Caco-2 (cell line): ENCODE data around the gene CDRT4. TPM values are rescaled to one million over a fixed set of nuclear protein-coding genes. Genes with fewer than 3 reads are reported as not detected.

ENCODE experiments used
- BruUV-seq: library from RNA; stranded (reverse); fragments of 400-500 nt; replicated peaks from 2 replicates; lab custom pipeline; 2021; lab: Mats Ljungman, UMichigan
- CTCF ChIA-PET: fragments of 300-600 bp; sonication (Branson Sonifier 250); formaldehyde crosslinking; loops from one replicate; lab custom pipeline; 2022; ENCODE audit warnings: antibody characterized with exemption; lab: Charles Lee
- POLR2A ChIA-PET: fragments of 300-600 bp; sonication (Branson Sonifier 250); formaldehyde crosslinking; loops from one replicate; lab custom pipeline; 2022; ENCODE audit warnings: antibody characterized with exemption; lab: Charles Lee
- DNase-seq, 2 experiments: peaks; one replicate each; pipeline versions ENCODE4 v3.0.0 to v3.0.0-alpha.2; 2020 to 2022
- H3K27me3 ChIP-seq: replicated peaks from 2 replicates; pipeline ENCODE4 v1.6.0; 2011; ENCODE audit warnings: low read length; ENCODE audit not compliant: control insufficient read depth, insufficient read depth
- H3K36me3 ChIP-seq: 2 replicates; pipeline ENCODE4 v1.5.1; 2011; ENCODE audit warnings: low read length; ENCODE audit not compliant: control insufficient read depth, insufficient read depth
- H3K4me1 ChIP-seq: fragments of 250-450 bp; sonication (Bioruptor Pico); 2 replicates; pipeline ENCODE4 v1.5.1; 2020; ENCODE audit warnings: mild to moderate bottlenecking
- H3K4me3 ChIP-seq: 2 replicates; pipeline ENCODE4 v1.5.1; 2011; ENCODE audit warnings: low read depth, mild to moderate bottlenecking, control low read depth, low read length
- H3K9me3 ChIP-seq: fragments of 250-450 bp; sonication (Bioruptor Pico); 2 replicates; pipeline ENCODE4 v1.5.1; 2020; ENCODE audit warnings: mild to moderate bottlenecking, moderate library complexity
- H3K27ac Mint-ChIP-seq: one replicate; pipeline ENCODE4 v1.8.0; 2022; ENCODE audit warnings: mixed read lengths; ENCODE audit not compliant: unreplicated experiment
- H3K27me3 Mint-ChIP-seq: one replicate; pipeline ENCODE4 v1.8.0; 2022; ENCODE audit warnings: mixed read lengths; ENCODE audit not compliant: insufficient read depth, unreplicated experiment
- H3K36me3 Mint-ChIP-seq: one replicate; pipeline ENCODE4 v1.8.0; 2022; ENCODE audit warnings: mild to moderate bottlenecking, mixed read lengths; ENCODE audit not compliant: insufficient read depth, unreplicated experiment
- H3K4me1 Mint-ChIP-seq: one replicate; pipeline ENCODE4 v1.8.0; 2022; ENCODE audit warnings: low read depth, mixed read lengths; ENCODE audit not compliant: unreplicated experiment
- H3K4me3 Mint-ChIP-seq: one replicate; pipeline ENCODE4 v1.8.0; 2022; ENCODE audit warnings: mild to moderate bottlenecking, moderate library complexity, mixed read lengths; ENCODE audit not compliant: unreplicated experiment
- H3K9me3 Mint-ChIP-seq: one replicate; pipeline ENCODE4 v1.8.0; 2022; ENCODE audit warnings: mixed read lengths; ENCODE audit not compliant: unreplicated experiment
- CTCF ChIP-seq, 2 experiments: fragments of 200-600 bp in 1 of 2; IDR thresholded peaks; 1 replicate in 1 of 2; 2 replicates in 1 of 2; pipeline versions ENCODE4 v1.5.1 to v1.8.0; 2011 to 2022; ENCODE audit warnings: antibody characterized with exemption in 1 of 2, control low read depth in 1 of 2, inconsistent platforms in 1 of 2, low read depth in 1 of 2, low read length in 1 of 2, mild to moderate bottlenecking in 1 of 2, moderate library complexity in 1 of 2; ENCODE audit not compliant: insufficient read depth in 1 of 2, severe bottlenecking in 1 of 2, unreplicated experiment in 1 of 2
- intact Hi-C: fragments of 100-400 bp; cut with micrococcal nuclease; formaldehyde crosslinking; loops from one replicate; pipeline ENCODE4 v1.10.0; 2022; ENCODE audit not compliant: unreplicated experiment
- total RNA-seq: library from RNA; stranded (reverse); gene quantifications from 2 replicates; pipeline ENCODE4 v1.2.3, GENCODE V29; 2022

CDRT4 gene
- total RNA-seq, 1 experiment from 2014 or later: 6.3 TPM

- DNase-seq: no peak
- Histone ChIP-seq H3K36me3 (no peaks in the 10 kb centered on the region), H3K4me1 (no peaks in the 10 kb centered on the region), H3K9me3 (no peaks in the 10 kb centered on the region), H3K27me3 (no peaks in the 10 kb centered on the region), H3K4me3 (no peak overlapping the region)
- no peaks in the 10 kb centered on the region for H3K4me1 Mint-ChIP-seq
- no peak overlapping the region for H3K4me3 Mint-ChIP-seq
- POLR2A ChIA-PET: no interaction called here
- CTCF ChIA-PET: no interaction called here
- intact Hi-C loops: no loop called here
- no peaks in the 10 kb centered on the region for H3K9me3 Mint-ChIP-seq
- H3K27ac Mint-ChIP-seq: no peak overlapping the region
- no peaks in the 10 kb centered on the region for H3K27me3 Mint-ChIP-seq
- BruUV-seq: no TSS peak
- H3K36me3 Mint-ChIP-seq: no peaks in the 10 kb centered on the region
- no peak for TF ChIP-seq CTCF (IDR thresholded peaks at IDR 0.05; ENCODE audit: insufficient read depth in 1 of 2, low read depth in 1 of 2, low read length in 1 of 2, severe bottlenecking in 1 of 2, unreplicated experiment in 1 of 2)
These were observed 64.0 kb downstream of the CDRT4 start for GRCh38 chr17:15403276-15403939.

GRCh38 chr17:15399443-15399842 is 68.0 kb downstream of the CDRT4 start:
- H3K36me3 ChIP-seq: no peaks in the 10 kb centered on the region
- no peaks in the 10 kb centered on the region for H3K27me3 ChIP-seq
- Mint-ChIP-seq H3K4me3 (no peak overlapping the region), H3K36me3 (no peaks in the 10 kb centered on the region), H3K27me3 (no peaks in the 10 kb centered on the region), H3K4me1 (no peaks in the 10 kb centered on the region), H3K27ac (no peak overlapping the region), H3K9me3 (no peaks in the 10 kb centered on the region)
- no TSS peak for BruUV-seq
- ChIA-PET CTCF (no interaction called here), POLR2A (no interaction called here)
- TF ChIP-seq CTCF (IDR thresholded peaks at IDR 0.05; ENCODE audit: insufficient read depth in 1 of 2, low read depth in 1 of 2, low read length in 1 of 2, severe bottlenecking in 1 of 2, unreplicated experiment in 1 of 2): no peak
- H3K4me1 ChIP-seq: no peaks in the 10 kb centered on the region
- DNase-seq: no peak
- intact Hi-C loops: no loop called here
- no peaks in the 10 kb centered on the region for H3K9me3 ChIP-seq
- no peak overlapping the region for H3K4me3 ChIP-seq

GRCh38 chr17:15398736-15399331 is 68.6 kb downstream of the CDRT4 start:
- Histone ChIP-seq H3K4me1 (no peaks in the 10 kb centered on the region), H3K9me3 (no peaks in the 10 kb centered on the region), H3K4me3 (no peak overlapping the region), H3K27me3 (no peaks in the 10 kb centered on the region), H3K36me3 (no peaks in the 10 kb centered on the region)
- H3K4me3 Mint-ChIP-seq: no peak overlapping the region
- ChIA-PET POLR2A (no interaction called here), CTCF (no interaction called here)
- H3K4me1 Mint-ChIP-seq: no peaks in the 10 kb centered on the region
- no peaks in the 10 kb centered on the region for H3K9me3 Mint-ChIP-seq
- H3K36me3 Mint-ChIP-seq: no peaks in the 10 kb centered on the region
- intact Hi-C loops: no loop called here
- H3K27ac Mint-ChIP-seq: no peak overlapping the region
- BruUV-seq: no TSS peak
- DNase-seq: no peak
- H3K27me3 Mint-ChIP-seq: no peaks in the 10 kb centered on the region
- TF ChIP-seq CTCF (IDR thresholded peaks at IDR 0.05; ENCODE audit: insufficient read depth in 1 of 2, low read depth in 1 of 2, low read length in 1 of 2, severe bottlenecking in 1 of 2, unreplicated experiment in 1 of 2): no peak
